H9 (cell line): ENCODE results near the gene AP3B2. TPM values are rescaled to one million over a fixed set of nuclear protein-coding genes. Genes with fewer than 3 reads are reported as not detected.

Experiments used
- DNase-seq: peaks from one replicate; pipeline ENCODE4 v3.0.0-alpha.2; 2017
- H2AFZ ChIP-seq: one replicate; pipeline ENCODE4 v1.6.1; 2013; ENCODE audit warnings: mild to moderate bottlenecking, low read length, control low read depth, moderate library complexity
- H2AK5ac ChIP-seq: 2 replicates; pipeline ENCODE4 v1.6.1; 2013; ENCODE audit warnings: low read length, control low read depth, mixed read lengths; ENCODE audit not compliant: insufficient read length
- H2BK120ac ChIP-seq: one replicate; pipeline ENCODE4 v1.6.1; 2013; ENCODE audit warnings: low read depth, mild to moderate bottlenecking, low read length, control low read depth, inconsistent platforms; ENCODE audit not compliant: poor library complexity, severe bottlenecking
- H2BK12ac ChIP-seq: 2 replicates; pipeline ENCODE4 v1.6.1; 2013; ENCODE audit warnings: low read length, control low read depth, mixed read lengths, low read depth; ENCODE audit not compliant: insufficient read length
- H2BK15ac ChIP-seq: 2 replicates; pipeline ENCODE4 v1.6.1; 2013; ENCODE audit warnings: low read depth, low read length, control low read depth
- H2BK20ac ChIP-seq: one replicate; pipeline ENCODE4 v1.6.1; 2013; ENCODE audit warnings: low read depth, mild to moderate bottlenecking, low read length, control low read depth, inconsistent platforms; ENCODE audit not compliant: poor library complexity, severe bottlenecking
- H2BK5ac ChIP-seq: 2 replicates; pipeline ENCODE4 v1.6.1; 2013; ENCODE audit warnings: low read length, control low read depth, mixed read lengths; ENCODE audit not compliant: insufficient read length
- H3K14ac ChIP-seq: 2 replicates; pipeline ENCODE4 v1.6.1; 2013; ENCODE audit warnings: low read length, control low read depth; ENCODE audit not compliant: insufficient read depth
- H3K18ac ChIP-seq: 2 replicates; pipeline ENCODE4 v1.6.1; 2013; ENCODE audit warnings: low read depth, mild to moderate bottlenecking, mixed read lengths, low read length, control low read depth; ENCODE audit not compliant: insufficient read length
- H3K23ac ChIP-seq: 2 replicates; pipeline ENCODE4 v1.6.1; 2013; ENCODE audit warnings: low read length, control low read depth, mixed read lengths, low read depth; ENCODE audit not compliant: insufficient read length
- H3K23me2 ChIP-seq: 2 replicates; pipeline ENCODE4 v1.6.1; 2013; ENCODE audit warnings: low read depth, mild to moderate bottlenecking, mixed read lengths, low read length, control low read depth; ENCODE audit not compliant: insufficient read length, poor library complexity, severe bottlenecking
- H3K27ac ChIP-seq: 2 replicates; pipeline ENCODE4 v1.5.1; 2013; ENCODE audit warnings: low read length, control low read depth, mixed read lengths, low read depth; ENCODE audit not compliant: insufficient read length
- H3K27me3 ChIP-seq: 2 replicates; pipeline ENCODE4 v1.6.1; 2013; ENCODE audit warnings: low read length, control low read depth, inconsistent platforms; ENCODE audit not compliant: insufficient read depth
- H3K4ac ChIP-seq: 2 replicates; pipeline ENCODE4 v1.6.1; 2013; ENCODE audit warnings: low read depth, mild to moderate bottlenecking, control low read depth, inconsistent platforms, low read length, moderate library complexity
- H3K4me1 ChIP-seq: 2 replicates; pipeline ENCODE4 v1.6.1; 2013; ENCODE audit warnings: low read length, control low read depth, inconsistent platforms; ENCODE audit not compliant: insufficient read depth
- H3K4me2 ChIP-seq: 2 replicates; pipeline ENCODE4 v1.6.1; 2013; ENCODE audit warnings: low read length, control low read depth, mixed read lengths; ENCODE audit not compliant: insufficient read length, insufficient read depth
- H3K56ac ChIP-seq: 2 replicates; pipeline ENCODE4 v1.6.1; 2013; ENCODE audit warnings: low read depth, mild to moderate bottlenecking, mixed read lengths, low read length, control low read depth; ENCODE audit not compliant: insufficient read length
- H3K79me1 ChIP-seq: 2 replicates; pipeline ENCODE4 v1.6.1; 2013; ENCODE audit warnings: low read depth, mild to moderate bottlenecking, moderate library complexity, low read length, control low read depth, inconsistent platforms; ENCODE audit not compliant: insufficient read depth, poor library complexity, severe bottlenecking
- H3K79me2 ChIP-seq: 2 replicates; pipeline ENCODE4 v1.6.1; 2013; ENCODE audit warnings: low read length, control low read depth, inconsistent platforms; ENCODE audit not compliant: insufficient read depth
- H3K9ac ChIP-seq: 2 replicates; pipeline ENCODE4 v1.6.1; 2013; ENCODE audit warnings: low read length, control low read depth, mixed read lengths; ENCODE audit not compliant: insufficient read length; ENCODE audit errors: extremely low read depth
- H3K9me3 ChIP-seq: one replicate; pipeline ENCODE4 v1.6.1; 2013; ENCODE audit warnings: low read depth, low read length, inconsistent platforms; ENCODE audit not compliant: control insufficient read depth
- H3T11ph ChIP-seq: one replicate; pipeline ENCODE4 v1.6.1; 2013; ENCODE audit warnings: mild to moderate bottlenecking, low read length, control low read depth, inconsistent platforms
- H4K20me1 ChIP-seq: one replicate; pipeline ENCODE4 v1.6.1; 2013; ENCODE audit not compliant: control insufficient read depth, insufficient read length, insufficient read depth
- H4K5ac ChIP-seq: 2 replicates; pipeline ENCODE4 v1.6.1; 2013; ENCODE audit warnings: low read depth, mild to moderate bottlenecking, mixed read lengths, low read length, control low read depth; ENCODE audit not compliant: insufficient read length
- H4K8ac ChIP-seq: replicated peaks from 2 replicates; pipeline ENCODE4 v1.6.1; 2013; ENCODE audit warnings: low read length, control low read depth, mixed read lengths, low read depth; ENCODE audit not compliant: insufficient read length
- H4K91ac ChIP-seq: 2 replicates; pipeline ENCODE4 v1.6.1; 2013; ENCODE audit warnings: low read depth, mild to moderate bottlenecking, moderate library complexity, mixed read lengths, low read length, control low read depth; ENCODE audit not compliant: insufficient read length
- H3K27ac Mint-ChIP-seq, 3 experiments: 2 replicates in 2 of 3; 3 replicates in 1 of 3; pipeline ENCODE4 v1.8.0; 2020 to 2021; ENCODE audit warnings: mixed read lengths in 3 of 3, mild to moderate bottlenecking in 1 of 3, moderate library complexity in 1 of 3
- H3K27me3 Mint-ChIP-seq: 2 replicates; pipeline ENCODE4 v1.8.0; 2021; ENCODE audit warnings: low read depth, mild to moderate bottlenecking, moderate library complexity, mixed read lengths
- H3K36me3 Mint-ChIP-seq, 3 experiments: 2 replicates in 2 of 3; 3 replicates in 1 of 3; pipeline ENCODE4 v1.8.0; 2020 to 2021; ENCODE audit warnings: low read depth in 3 of 3, mixed read lengths in 3 of 3; ENCODE audit not compliant: insufficient read depth in 1 of 3
- H3K4me1 Mint-ChIP-seq, 2 experiments: 2 replicates each; pipeline ENCODE4 v1.8.0; 2020; ENCODE audit warnings: mixed read lengths in 2 of 2
- H3K4me3 Mint-ChIP-seq, 2 experiments: 2 replicates in 1 of 2; 3 replicates in 1 of 2; pipeline ENCODE4 v1.8.0; 2020 to 2021; ENCODE audit warnings: mild to moderate bottlenecking in 2 of 2, mixed read lengths in 2 of 2, moderate library complexity in 1 of 2
- H3K9me3 Mint-ChIP-seq, 2 experiments: 2 replicates in 1 of 2; 3 replicates in 1 of 2; pipeline ENCODE4 v1.8.0; 2020; ENCODE audit warnings: mild to moderate bottlenecking in 2 of 2, mixed read lengths in 2 of 2, moderate library complexity in 1 of 2
- CTCF ChIP-seq: fragments of 200-600 bp; sonication (generic); conservative IDR thresholded peaks from 3 replicates; pipeline ENCODE4 v1.8.0; 2021; ENCODE audit warnings: antibody characterized with exemption, mild to moderate bottlenecking
- WGBS: extraction: QIAGEN DNeasy Blood & Tissue Kit; methylation state at CpG from one replicate; pipeline ENCODE4 v1.1.7; 2013; ENCODE audit warnings: missing lambda C conversion rate, low lambda C conversion rate, mixed read lengths; ENCODE audit not compliant: insufficient read length; ENCODE audit errors: extremely low coverage; 5-methylcytosine and 5-hydroxymethylcytosine counted together
- total RNA-seq: library from RNA; stranded (reverse); gene quantifications from 2 replicates; pipeline ENCODE4 v1.2.1, GENCODE V29; 2021

Gene AP3B2
- total RNA-seq, 1 experiment from 2014 or later: 10.6 TPM

- no peak overlapping the region for H4K91ac ChIP-seq
- no peak overlapping the region for H2AFZ ChIP-seq
- H3K27ac ChIP-seq: no peak overlapping the region
- no peaks in the 10 kb centered on the region for H3K4me1 Mint-ChIP-seq
- no peak overlapping the region for H3K27ac Mint-ChIP-seq
- no peak overlapping the region for H3T11ph ChIP-seq
- H3K4ac ChIP-seq: no peak overlapping the region
- H3K14ac ChIP-seq: no peak overlapping the region
- no peak overlapping the region for H3K4me3 Mint-ChIP-seq
- H2BK120ac ChIP-seq: no peak overlapping the region
- H3K4me2 ChIP-seq: no peak overlapping the region
- no peak overlapping the region for H3K56ac ChIP-seq
- no peak for TF ChIP-seq CTCF
- no peak overlapping the region for H2BK12ac ChIP-seq
- H3K9ac ChIP-seq: no peak overlapping the region
- no peaks in the 10 kb centered on the region for H3K27me3 ChIP-seq
- no peak overlapping the region for H4K5ac ChIP-seq
- no peaks in the 10 kb centered on the region for H3K9me3 ChIP-seq
- no peak overlapping the region for H2AK5ac ChIP-seq
- H3K18ac ChIP-seq: no peak overlapping the region
- H2BK20ac ChIP-seq: no peak overlapping the region
- peaks cover 1% of the 10 kb centered on the region; the same call in 1 of the 2 replicates for H3K27me3 Mint-ChIP-seq
- no peaks in the 10 kb centered on the region for H3K4me1 ChIP-seq
- H3K9me3 Mint-ChIP-seq: no peaks in the 10 kb centered on the region
- no peak overlapping the region for H3K23ac ChIP-seq
- no peaks in the 10 kb centered on the region for H4K20me1 ChIP-seq
- no peak overlapping the region for H2BK15ac ChIP-seq
- DNase-seq: no peak
- H3K23me2 ChIP-seq: no peaks in the 10 kb centered on the region
- H3K36me3 Mint-ChIP-seq: no peaks in the 10 kb centered on the region
- no peaks in the 10 kb centered on the region for H3K79me1 ChIP-seq
- WGBS: no CpG with 5 or more reads among the region's 4 CpGs
- H4K8ac ChIP-seq: no peak overlapping the region
- no peaks in the 10 kb centered on the region for H3K79me2 ChIP-seq
- H2BK5ac ChIP-seq: no peak overlapping the region
These were observed 98.3 kb downstream of the AP3B2 start for GRCh38 chr15:82611348-82611747.

Other genes with a start within 250 kb of the AP3B2 start
- gene RPS17, start 169.4 kb downstream of the AP3B2 start, total RNA-seq: 2,597 and 2,660 TPM in 2 replicates
- gene CPEB1, start 62.5 kb downstream of the AP3B2 start, total RNA-seq: 1.0 and 1.5 TPM in 2 replicates
- gene FSD2, start 96.2 kb upstream of the AP3B2 start, total RNA-seq: not detected in 2 replicates
- gene WHAMM, start 99.8 kb upstream of the AP3B2 start, total RNA-seq: 3.0 and 3.7 TPM in 2 replicates
- 12.8 and 14.2 TPM in 2 replicates for gene HOMER2, start 242.8 kb upstream of the AP3B2 start, total RNA-seq